ENCODE data around the gene PHACTR3. TPM values are rescaled to one million over a fixed set of nuclear protein-coding genes. Genes with fewer than 3 reads are reported as not detected.

Gene PHACTR3
- total and polyA plus RNA-seq, 2 donors (not counting 1 experiment from before 2014, with no cell fraction given): not detected

DNA sequence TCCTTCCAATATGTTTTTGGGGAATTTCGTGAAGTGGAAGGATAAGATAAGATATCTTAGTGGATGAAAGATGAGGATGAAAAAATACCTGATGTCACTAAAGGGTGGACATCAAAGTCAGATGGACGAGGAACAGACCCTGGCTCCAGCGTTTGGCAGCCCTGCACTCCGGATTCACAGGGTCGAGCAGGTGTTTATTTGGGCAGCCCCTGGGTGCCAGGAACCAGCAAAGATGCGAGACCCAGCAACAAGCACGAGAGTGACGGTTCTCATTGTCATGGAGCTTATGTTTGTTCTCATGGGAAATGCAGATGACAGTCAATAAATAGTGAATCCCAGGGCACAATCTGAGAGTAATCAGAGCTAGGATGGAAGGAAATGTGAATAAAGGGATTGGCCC lies 131.1 kb downstream of the PHACTR3 start:
- no peaks in the 10 kb centered on the region for H3K9me3 ChIP-seq (ENCODE audit: control insufficient read depth, insufficient read depth, low read depth, low read length)
- DNase-seq (ENCODE audit: low read depth in 2 of 2): no peak
- TF ChIP-seq, protein P1, sequence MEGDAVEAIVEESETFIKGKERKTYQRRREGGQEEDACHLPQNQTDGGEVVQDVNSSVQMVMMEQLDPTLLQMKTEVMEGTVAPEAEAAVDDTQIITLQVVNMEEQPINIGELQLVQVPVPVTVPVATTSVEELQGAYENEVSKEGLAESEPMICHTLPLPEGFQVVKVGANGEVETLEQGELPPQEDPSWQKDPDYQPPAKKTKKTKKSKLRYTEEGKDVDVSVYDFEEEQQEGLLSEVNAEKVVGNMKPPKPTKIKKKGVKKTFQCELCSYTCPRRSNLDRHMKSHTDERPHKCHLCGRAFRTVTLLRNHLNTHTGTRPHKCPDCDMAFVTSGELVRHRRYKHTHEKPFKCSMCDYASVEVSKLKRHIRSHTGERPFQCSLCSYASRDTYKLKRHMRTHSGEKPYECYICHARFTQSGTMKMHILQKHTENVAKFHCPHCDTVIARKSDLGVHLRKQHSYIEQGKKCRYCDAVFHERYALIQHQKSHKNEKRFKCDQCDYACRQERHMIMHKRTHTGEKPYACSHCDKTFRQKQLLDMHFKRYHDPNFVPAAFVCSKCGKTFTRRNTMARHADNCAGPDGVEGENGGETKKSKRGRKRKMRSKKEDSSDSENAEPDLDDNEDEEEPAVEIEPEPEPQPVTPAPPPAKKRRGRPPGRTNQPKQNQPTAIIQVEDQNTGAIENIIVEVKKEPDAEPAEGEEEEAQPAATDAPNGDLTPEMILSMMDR (conservative IDR thresholded peaks at IDR 0.05 in 1 of 2, IDR thresholded peaks at IDR 0.05 in 1 of 2; ENCODE audit: low read depth in 1 of 2, low read length in 2 of 2): no peak
- TF ChIP-seq EZH2 (IDR thresholded peaks at IDR 0.05; ENCODE audit: low read length, missing control alignments): no peak

DNA sequence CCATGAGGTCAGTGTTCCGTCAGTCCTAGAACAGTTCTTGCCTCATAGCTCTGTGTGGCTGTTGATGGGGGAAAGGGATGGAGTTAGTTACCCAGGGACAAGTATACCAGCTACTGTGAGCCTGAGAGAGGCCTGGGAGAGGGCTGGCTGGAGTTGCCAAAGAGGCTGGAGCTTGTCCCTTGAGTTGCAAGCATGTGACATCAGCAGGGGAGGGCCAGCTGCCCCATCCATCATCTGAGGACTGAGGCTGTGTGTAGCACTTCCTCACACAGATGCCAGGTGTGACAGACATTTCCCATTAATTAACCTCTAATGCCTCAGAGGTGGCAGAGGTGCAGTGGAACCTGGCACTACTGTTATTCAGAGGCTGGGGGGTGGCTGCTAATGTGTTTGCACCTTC lies 131.6 kb downstream of the PHACTR3 start:
- DNase-seq (ENCODE audit: low read depth in 2 of 2): no peak
- no peaks in the 10 kb centered on the region for H3K79me2 ChIP-seq (ENCODE audit: control insufficient read depth, insufficient read depth, low read length)
- H3K36me3 ChIP-seq (ENCODE audit: control insufficient read depth, insufficient read depth, low read length): no peaks in the 10 kb centered on the region
- no peaks in the 10 kb centered on the region for H3K9me3 ChIP-seq (ENCODE audit: control insufficient read depth, insufficient read depth, low read depth, low read length)
- H3K4me2 ChIP-seq (ENCODE audit: extremely low read depth, insufficient read depth, low read length): no peak overlapping the region
- no peak overlapping the region for H3K27ac ChIP-seq (ENCODE audit: insufficient read depth, low read length)
- H4K20me1 ChIP-seq (ENCODE audit: control insufficient read depth, extremely low read depth, insufficient read depth, low read length): no peaks in the 10 kb centered on the region
- H3K4me1 ChIP-seq (ENCODE audit: control insufficient read depth, extremely low read depth, insufficient read depth, low read length): no peaks in the 10 kb centered on the region
- TF ChIP-seq EZH2 (IDR thresholded peaks at IDR 0.05; ENCODE audit: low read length, missing control alignments): no peak
- TF ChIP-seq, protein P1 (conservative IDR thresholded peaks at IDR 0.05 in 1 of 2, IDR thresholded peaks at IDR 0.05 in 1 of 2; ENCODE audit: low read depth in 1 of 2, low read length in 2 of 2): no peak
- no peak overlapping the region for H2AFZ ChIP-seq (ENCODE audit: low read length)
- H3K4me3 ChIP-seq (replicated peaks in 1 of 4; ENCODE audit: control extremely low read depth in 1 of 4, insufficient read depth in 1 of 4, low read depth in 3 of 4, low read length in 4 of 4): no peak overlapping the region
- no peaks in the 10 kb centered on the region for H3K27me3 ChIP-seq (ENCODE audit: control insufficient read depth, insufficient read depth, low read length)
- no peak overlapping the region for H3K9ac ChIP-seq (ENCODE audit: insufficient read depth, low read length)

More for the DNA sequence above, 131.1 kb downstream of the PHACTR3 start:
- H3K4me2 ChIP-seq (ENCODE audit: extremely low read depth, insufficient read depth, low read length): no peak overlapping the region
- no peaks in the 10 kb centered on the region for H3K4me1 ChIP-seq (ENCODE audit: control insufficient read depth, extremely low read depth, insufficient read depth, low read length)
- no peak overlapping the region for H3K27ac ChIP-seq (ENCODE audit: insufficient read depth, low read length)
- no peak overlapping the region for H3K9ac ChIP-seq (ENCODE audit: insufficient read depth, low read length)
- no peaks in the 10 kb centered on the region for H3K27me3 ChIP-seq (ENCODE audit: control insufficient read depth, insufficient read depth, low read length)
- no peaks in the 10 kb centered on the region for H4K20me1 ChIP-seq (ENCODE audit: control insufficient read depth, extremely low read depth, insufficient read depth, low read length)
- no peaks in the 10 kb centered on the region for H3K36me3 ChIP-seq (ENCODE audit: control insufficient read depth, insufficient read depth, low read length)
- no peak overlapping the region for H3K4me3 ChIP-seq (replicated peaks in 1 of 4; ENCODE audit: control extremely low read depth in 1 of 4, insufficient read depth in 1 of 4, low read depth in 3 of 4, low read length in 4 of 4)
- no peaks in the 10 kb centered on the region for H3K79me2 ChIP-seq (ENCODE audit: control insufficient read depth, insufficient read depth, low read length)
- no peak overlapping the region for H2AFZ ChIP-seq (ENCODE audit: low read length)

- H3K4me1 ChIP-seq (ENCODE audit: control insufficient read depth, extremely low read depth, insufficient read depth, low read length): no peaks in the 10 kb centered on the region
Measured at GRCh38 chr20:59736366-59736765, 132.0 kb downstream of the PHACTR3 start.

More at GRCh38 chr20:59736366-59736765, 132.0 kb downstream of the PHACTR3 start:
- no peak overlapping the region for H3K4me3 ChIP-seq (replicated peaks in 1 of 4; ENCODE audit: control extremely low read depth in 1 of 4, insufficient read depth in 1 of 4, low read depth in 3 of 4, low read length in 4 of 4)
- no peaks in the 10 kb centered on the region for H3K27me3 ChIP-seq (ENCODE audit: control insufficient read depth, insufficient read depth, low read length)
- TF ChIP-seq, protein P1 (conservative IDR thresholded peaks at IDR 0.05 in 1 of 2, IDR thresholded peaks at IDR 0.05 in 1 of 2; ENCODE audit: low read depth in 1 of 2, low read length in 2 of 2): no peak
- TF ChIP-seq EZH2 (IDR thresholded peaks at IDR 0.05; ENCODE audit: low read length, missing control alignments): no peak
- no peaks in the 10 kb centered on the region for H3K9me3 ChIP-seq (ENCODE audit: control insufficient read depth, insufficient read depth, low read depth, low read length)
- H3K79me2 ChIP-seq (ENCODE audit: control insufficient read depth, insufficient read depth, low read length): no peaks in the 10 kb centered on the region
- H3K4me2 ChIP-seq (ENCODE audit: extremely low read depth, insufficient read depth, low read length): no peak overlapping the region
- H4K20me1 ChIP-seq (ENCODE audit: control insufficient read depth, extremely low read depth, insufficient read depth, low read length): no peaks in the 10 kb centered on the region
- no peaks in the 10 kb centered on the region for H3K36me3 ChIP-seq (ENCODE audit: control insufficient read depth, insufficient read depth, low read length)
- no peak overlapping the region for H3K27ac ChIP-seq (ENCODE audit: insufficient read depth, low read length)
- no peak overlapping the region for H2AFZ ChIP-seq (ENCODE audit: low read length)
- no peak overlapping the region for H3K9ac ChIP-seq (ENCODE audit: insufficient read depth, low read length)
- no peak for DNase-seq (ENCODE audit: low read depth in 2 of 2)
